ENCODE data around the gene ECHS1.

DNA sequence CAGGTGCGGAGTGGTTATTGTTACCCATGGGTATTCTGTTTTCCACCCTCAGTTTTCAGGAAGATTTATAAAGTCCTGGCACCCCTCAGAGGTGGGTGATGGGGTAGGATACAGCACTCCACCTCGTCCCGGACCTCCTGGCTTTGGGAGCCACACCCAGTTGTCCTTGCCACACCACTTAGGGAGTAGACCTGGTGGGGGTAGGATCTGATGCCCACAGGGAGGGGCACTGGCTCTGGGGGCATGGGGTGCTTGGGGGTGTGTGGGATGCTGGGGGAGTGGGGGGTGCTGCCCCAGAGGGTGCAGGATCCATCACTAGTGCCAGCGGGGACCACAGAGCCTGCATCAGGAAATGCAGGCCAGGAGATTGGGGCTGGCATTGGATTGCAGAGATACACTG is 60.0 kb downstream of the ECHS1 start:
- TF ChIP-seq, protein P1, sequence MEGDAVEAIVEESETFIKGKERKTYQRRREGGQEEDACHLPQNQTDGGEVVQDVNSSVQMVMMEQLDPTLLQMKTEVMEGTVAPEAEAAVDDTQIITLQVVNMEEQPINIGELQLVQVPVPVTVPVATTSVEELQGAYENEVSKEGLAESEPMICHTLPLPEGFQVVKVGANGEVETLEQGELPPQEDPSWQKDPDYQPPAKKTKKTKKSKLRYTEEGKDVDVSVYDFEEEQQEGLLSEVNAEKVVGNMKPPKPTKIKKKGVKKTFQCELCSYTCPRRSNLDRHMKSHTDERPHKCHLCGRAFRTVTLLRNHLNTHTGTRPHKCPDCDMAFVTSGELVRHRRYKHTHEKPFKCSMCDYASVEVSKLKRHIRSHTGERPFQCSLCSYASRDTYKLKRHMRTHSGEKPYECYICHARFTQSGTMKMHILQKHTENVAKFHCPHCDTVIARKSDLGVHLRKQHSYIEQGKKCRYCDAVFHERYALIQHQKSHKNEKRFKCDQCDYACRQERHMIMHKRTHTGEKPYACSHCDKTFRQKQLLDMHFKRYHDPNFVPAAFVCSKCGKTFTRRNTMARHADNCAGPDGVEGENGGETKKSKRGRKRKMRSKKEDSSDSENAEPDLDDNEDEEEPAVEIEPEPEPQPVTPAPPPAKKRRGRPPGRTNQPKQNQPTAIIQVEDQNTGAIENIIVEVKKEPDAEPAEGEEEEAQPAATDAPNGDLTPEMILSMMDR (IDR thresholded peaks at IDR 0.05) = no peak
- no peak for TF ChIP-seq POLR2A (IDR thresholded peaks at IDR 0.05)

All from right lobe of liver (tissue), 4 donors.